ENCODE data around the gene INPP5K.

DNA sequence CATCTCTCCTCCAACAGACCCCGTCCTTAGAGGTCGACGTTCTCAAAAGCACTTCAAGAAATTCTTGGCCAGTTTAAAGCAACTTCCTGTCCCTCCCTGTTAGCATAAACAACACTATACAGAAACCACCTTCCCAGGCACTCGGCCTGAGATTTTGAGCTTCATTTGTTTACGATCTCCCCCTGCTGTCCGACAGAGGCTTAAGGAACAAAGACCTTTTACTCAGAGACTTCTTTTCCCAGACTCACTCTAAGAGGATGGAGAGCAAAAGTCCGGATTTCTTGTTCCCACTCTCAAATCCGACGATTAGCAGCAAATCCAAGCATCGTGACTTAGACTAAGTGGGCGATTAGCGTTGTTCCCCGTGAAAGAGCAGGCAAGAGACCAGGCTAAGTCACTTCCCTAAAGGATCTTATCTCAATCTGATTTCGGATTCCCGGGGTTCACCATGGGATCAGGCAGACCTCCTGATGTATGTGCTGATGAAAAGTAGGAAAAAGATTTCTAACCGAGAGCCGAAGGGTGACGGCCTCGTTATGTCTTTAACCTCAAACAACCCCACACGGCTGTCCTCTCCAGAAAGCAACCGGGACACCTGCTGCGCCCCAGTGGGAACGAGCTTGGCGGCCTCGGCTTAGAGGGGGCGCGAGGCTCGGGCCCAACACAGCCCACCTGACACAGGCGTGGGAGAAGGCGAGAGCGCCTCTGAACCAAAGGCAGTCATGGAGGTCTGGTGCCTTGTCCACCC, 598 bp downstream of the INPP5K start:
- TF ChIP-seq EZH2phosphoT487 (IDR thresholded peaks at IDR 0.05; ENCODE audit: insufficient read depth, low read depth), result no peak
- no peak for TF ChIP-seq EZH2 (IDR thresholded peaks at IDR 0.05; ENCODE audit: insufficient read depth, poor library complexity, severe bottlenecking)

Measured in GM23248 (cell line).